Thyroid gland (tissue), 4 donors: Measurements from ENCODE around the gene LSP1. TPM values are rescaled to one million over a fixed set of nuclear protein-coding genes. Genes with fewer than 3 reads are reported as not detected.

ENCODE experiments used
- DNase-seq, 2 donors: peaks; one replicate each; pipeline ENCODE4 v3.0.0-alpha.2; 2019
- H3K27ac ChIP-seq, 3 donors: fragments of 200-600 bp; sonication (generic); 1 replicate in 2 of 3; 2 replicates in 1 of 3; pipeline ENCODE4 v1.5.1; 2016 to 2019; ENCODE audit warnings: mild to moderate bottlenecking in 1 of 3, moderate library complexity in 1 of 3
- H3K27me3 ChIP-seq: fragments of 200-600 bp; sonication (generic); one replicate; pipeline ENCODE4 v1.5.1; 2019
- H3K36me3 ChIP-seq, 2 donors: fragments of 200-600 bp; sonication (generic); one replicate each; pipeline ENCODE4 v1.5.1; 2016 to 2019
- H3K4me1 ChIP-seq, 2 donors: fragments of 200-600 bp; sonication (generic); one replicate each; pipeline ENCODE4 v1.5.1; 2017 to 2019
- H3K4me3 ChIP-seq, 3 donors: fragments of 200-600 bp; sonication (generic); replicated peaks in 1 of 3; 1 replicate in 2 of 3; 2 replicates in 1 of 3; pipeline ENCODE4 v1.5.1; 2016; ENCODE audit warnings: mild to moderate bottlenecking in 1 of 3
- H3K9me3 ChIP-seq: fragments of 200-600 bp; sonication (generic); one replicate; pipeline ENCODE4 v1.5.1; 2017
- POLR2A ChIP-seq, 2 donors: fragments of 450-650 bp; IDR thresholded peaks; one replicate each; pipeline ENCODE4 v1.6.1; 2017; ENCODE audit warnings: antibody characterized with exemption in 2 of 2, mild to moderate bottlenecking in 2 of 2, moderate library complexity in 1 of 2
- WGBS, 2 donors: methylation state at CpG; one replicate each; pipeline ENCODE4 v1.1.5; 2017; 5-methylcytosine and 5-hydroxymethylcytosine counted together
- intact Hi-C: fragments of 100-400 bp; cut with DNase I; formaldehyde crosslinking; loops from one replicate; pipeline ENCODE4 v1.15.1; 2023
- total RNA-seq, 4 donors: library from RNA; depleted of rRNA; stranded (reverse); fragments of >200 nt; gene quantifications; one replicate each; pipeline ENCODE4 v1.2.3, GENCODE V29; 2016
- TF ChIP-seq, protein P1 (sequence below), 6 experiments: fragments of 200-600 bp in 3 of 6; fragments of 450-650 bp in 3 of 6; sonication (generic) in 3 of 6; IDR thresholded peaks; one replicate each; pipeline ENCODE4 v1.5.1; 2016 to 2019; ENCODE audit warnings: antibody characterized with exemption in 6 of 6, mild to moderate bottlenecking in 2 of 6, inconsistent platforms in 1 of 6, moderate library complexity in 1 of 6

LSP1 gene
- total RNA-seq, 4 donors from 2014 or later = 6.7 to 26.1 (median 10.5) TPM

DNA sequence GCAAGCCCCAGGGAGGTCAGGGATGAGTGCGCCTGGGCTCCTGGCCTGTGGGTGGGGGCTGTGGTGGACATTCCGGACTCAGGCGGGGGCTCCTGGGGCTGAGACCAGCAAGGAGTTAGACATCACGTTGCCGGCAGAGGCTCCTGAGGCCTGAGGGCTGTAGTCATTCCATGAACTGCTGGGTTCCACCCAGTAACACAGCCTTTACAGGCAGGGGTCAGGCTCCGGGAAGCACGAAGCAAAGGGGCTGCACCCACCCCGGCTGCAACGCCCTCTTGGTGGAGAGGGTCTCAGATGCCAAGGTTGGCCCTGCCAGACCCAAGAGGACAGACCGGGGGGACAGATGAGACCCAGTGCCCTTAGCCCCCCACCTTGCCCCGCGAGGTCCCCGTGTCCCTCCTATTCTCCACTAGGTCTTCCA is 75.6 kb downstream of the LSP1 start:
- Histone ChIP-seq H3K9me3 (no peaks in the 10 kb centered on the region), H3K4me3 (no peak overlapping the region), H3K27me3 (no peaks in the 10 kb centered on the region), H3K27ac (no peak overlapping the region), H3K4me1 (peaks cover 6 to 10% of the 10 kb centered on the region in 2 donors), H3K36me3 (no peaks in the 10 kb centered on the region)
- WGBS, 2 donors = 94% methylated on average over 12 of the region's 13 CpGs; no CpG with 5 or more reads in 1 of the 2 donors
- no peak for DNase-seq
- intact Hi-C loops = no loop called here
- TF ChIP-seq POLR2A (IDR thresholded peaks at IDR 0.05) = no peak
- TF ChIP-seq, protein P1, sequence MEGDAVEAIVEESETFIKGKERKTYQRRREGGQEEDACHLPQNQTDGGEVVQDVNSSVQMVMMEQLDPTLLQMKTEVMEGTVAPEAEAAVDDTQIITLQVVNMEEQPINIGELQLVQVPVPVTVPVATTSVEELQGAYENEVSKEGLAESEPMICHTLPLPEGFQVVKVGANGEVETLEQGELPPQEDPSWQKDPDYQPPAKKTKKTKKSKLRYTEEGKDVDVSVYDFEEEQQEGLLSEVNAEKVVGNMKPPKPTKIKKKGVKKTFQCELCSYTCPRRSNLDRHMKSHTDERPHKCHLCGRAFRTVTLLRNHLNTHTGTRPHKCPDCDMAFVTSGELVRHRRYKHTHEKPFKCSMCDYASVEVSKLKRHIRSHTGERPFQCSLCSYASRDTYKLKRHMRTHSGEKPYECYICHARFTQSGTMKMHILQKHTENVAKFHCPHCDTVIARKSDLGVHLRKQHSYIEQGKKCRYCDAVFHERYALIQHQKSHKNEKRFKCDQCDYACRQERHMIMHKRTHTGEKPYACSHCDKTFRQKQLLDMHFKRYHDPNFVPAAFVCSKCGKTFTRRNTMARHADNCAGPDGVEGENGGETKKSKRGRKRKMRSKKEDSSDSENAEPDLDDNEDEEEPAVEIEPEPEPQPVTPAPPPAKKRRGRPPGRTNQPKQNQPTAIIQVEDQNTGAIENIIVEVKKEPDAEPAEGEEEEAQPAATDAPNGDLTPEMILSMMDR (IDR thresholded peaks at IDR 0.05) = no peak

DNA sequence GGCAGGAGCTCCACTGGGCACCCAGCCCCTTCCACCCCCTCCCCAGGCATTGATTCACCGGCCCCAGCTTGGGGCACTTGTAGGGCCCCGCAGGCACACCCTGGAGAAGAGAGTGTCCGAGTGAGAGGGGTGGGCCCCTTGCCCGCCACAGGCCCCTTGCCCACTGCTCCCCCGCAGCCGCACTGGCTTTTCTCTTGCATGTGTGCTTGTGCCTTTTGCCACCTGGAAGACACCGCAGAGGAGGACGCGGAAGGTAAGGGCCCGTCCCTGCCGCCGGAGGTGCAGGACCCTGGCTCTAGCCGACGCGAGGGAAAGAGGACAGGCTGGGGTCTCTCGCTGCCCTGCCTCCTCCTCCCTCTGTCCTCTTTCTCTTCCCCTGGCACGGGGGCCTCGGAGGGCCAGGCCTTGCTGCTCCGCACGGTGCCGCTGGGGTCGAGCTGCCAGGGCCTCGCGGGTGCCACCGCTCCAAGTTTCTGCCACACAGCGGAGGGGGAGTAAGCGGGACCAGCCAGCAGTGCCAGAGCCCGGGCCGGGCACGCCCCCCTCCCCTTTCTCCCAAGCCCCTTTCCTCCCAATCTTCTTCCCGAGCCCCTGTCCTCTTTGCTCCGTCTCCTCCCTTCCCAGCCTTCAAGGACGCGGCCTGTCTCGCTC is 76.1 kb downstream of the LSP1 start:
- no peak overlapping the region for H3K27ac ChIP-seq
- no peaks in the 10 kb centered on the region for H3K27me3 ChIP-seq
- H3K4me1 ChIP-seq = peaks cover 6 to 9% of the 10 kb centered on the region in 2 donors
- TF ChIP-seq, protein P1 (IDR thresholded peaks at IDR 0.05) = no peak
- no peak for TF ChIP-seq POLR2A (IDR thresholded peaks at IDR 0.05)
- no peaks in the 10 kb centered on the region for H3K36me3 ChIP-seq
- no peak for DNase-seq
- intact Hi-C loops = no loop called here
- H3K4me3 ChIP-seq = no peak overlapping the region
- WGBS, 2 donors = 89 to 93% methylated on average over 33 of the region's 35 CpGs
- H3K9me3 ChIP-seq = no peaks in the 10 kb centered on the region

DNA sequence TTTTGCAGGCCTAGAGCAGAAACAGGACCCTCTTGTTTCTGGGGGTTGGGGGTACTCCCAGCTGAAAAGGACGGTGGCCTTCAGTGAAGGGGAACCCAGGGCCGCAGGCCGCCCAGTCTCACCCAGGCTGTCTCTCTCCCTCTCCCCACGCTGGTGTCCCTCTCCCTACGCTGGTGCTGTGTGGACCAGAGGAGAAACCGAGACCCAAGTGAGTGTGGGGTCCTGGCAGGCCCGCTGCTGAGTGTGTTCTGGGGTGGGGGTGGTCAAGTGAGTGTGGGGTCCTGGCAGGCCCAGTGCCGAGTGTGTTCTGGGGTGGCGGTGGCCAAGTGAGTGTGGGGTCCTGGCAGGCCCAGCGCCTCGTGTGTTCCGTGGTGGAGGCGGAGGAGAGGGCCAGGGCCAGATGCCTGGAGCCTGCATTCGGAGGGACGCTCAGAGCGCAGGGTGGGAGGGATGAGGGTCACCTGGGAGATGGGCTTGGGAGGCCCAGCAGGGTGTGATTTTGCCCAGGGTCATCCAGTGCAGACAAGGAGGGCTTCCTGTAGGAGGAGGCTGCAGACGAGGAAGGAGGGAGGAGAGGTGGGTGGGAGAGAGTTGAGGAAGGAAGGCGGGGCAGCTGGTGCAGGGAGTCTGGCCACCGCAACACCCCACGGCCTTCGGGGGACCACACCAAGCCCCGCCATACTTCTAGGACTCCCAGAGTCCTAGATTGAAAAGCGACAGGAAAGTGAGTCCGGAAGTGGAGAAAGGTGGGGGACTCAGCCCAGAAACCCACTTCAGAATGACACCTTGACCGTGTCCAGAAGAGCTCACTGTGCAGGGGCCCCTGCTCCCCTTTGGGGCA is 77.0 kb downstream of the LSP1 start:
- TF ChIP-seq, protein P1 (IDR thresholded peaks at IDR 0.05) = no peak
- TF ChIP-seq POLR2A (IDR thresholded peaks at IDR 0.05) = no peak
- intact Hi-C loops = no loop called here
- peaks cover 0 to under 1% of the 10 kb centered on the region in 2 donors for H3K4me1 ChIP-seq
- H3K27ac ChIP-seq = no peak overlapping the region
- 81% methylated on average over 25 of the region's 25 CpGs for WGBS, 2 donors
- no peaks in the 10 kb centered on the region for H3K36me3 ChIP-seq
- H3K4me3 ChIP-seq = no peak overlapping the region
- no peaks in the 10 kb centered on the region for H3K9me3 ChIP-seq
- H3K27me3 ChIP-seq = no peaks in the 10 kb centered on the region
- DNase-seq = no peak

DNA sequence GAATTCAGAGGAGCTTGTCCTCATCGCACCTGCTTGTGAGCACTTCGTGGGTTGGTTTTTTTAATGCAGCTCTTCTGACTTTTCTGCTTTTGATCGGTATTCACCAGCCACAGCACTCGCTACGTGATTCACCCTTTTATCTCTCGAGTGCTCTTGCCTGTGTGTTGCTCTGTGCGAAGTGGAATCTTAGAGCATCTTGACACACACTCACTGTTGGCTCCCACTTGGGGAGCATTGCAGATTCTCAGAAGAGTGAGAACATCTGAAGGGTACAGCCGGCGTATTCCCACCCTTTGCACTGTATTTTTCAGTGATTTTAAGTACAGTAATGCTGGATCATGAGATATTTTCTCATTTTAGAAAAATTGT is 77.6 kb downstream of the LSP1 start:
- intact Hi-C loops = no loop called here
- H3K36me3 ChIP-seq = no peaks in the 10 kb centered on the region
- H3K27me3 ChIP-seq = no peaks in the 10 kb centered on the region
- no peaks in the 10 kb centered on the region for H3K9me3 ChIP-seq
- H3K27ac ChIP-seq = no peak overlapping the region
- TF ChIP-seq, protein P1 (IDR thresholded peaks at IDR 0.05) = no peak
- H3K4me1 ChIP-seq = no peaks in the 10 kb centered on the region
- DNase-seq = no peak
- 39 to 48% methylated on average over 9 of the region's 9 CpGs for WGBS, 2 donors
- no peak overlapping the region for H3K4me3 ChIP-seq
